GM19397 (cell line): ENCODE measurements around the gene IGFBP4.

Experiments
- ATAC-seq: cut with Tn5 transposase; IDR thresholded peaks from one replicate; pipeline ENCODE4 v1.9.1; 2021; ENCODE audit warnings: mild to moderate bottlenecking, moderate library complexity; ENCODE audit not compliant: unreplicated experiment

Gene IGFBP4

DNA sequence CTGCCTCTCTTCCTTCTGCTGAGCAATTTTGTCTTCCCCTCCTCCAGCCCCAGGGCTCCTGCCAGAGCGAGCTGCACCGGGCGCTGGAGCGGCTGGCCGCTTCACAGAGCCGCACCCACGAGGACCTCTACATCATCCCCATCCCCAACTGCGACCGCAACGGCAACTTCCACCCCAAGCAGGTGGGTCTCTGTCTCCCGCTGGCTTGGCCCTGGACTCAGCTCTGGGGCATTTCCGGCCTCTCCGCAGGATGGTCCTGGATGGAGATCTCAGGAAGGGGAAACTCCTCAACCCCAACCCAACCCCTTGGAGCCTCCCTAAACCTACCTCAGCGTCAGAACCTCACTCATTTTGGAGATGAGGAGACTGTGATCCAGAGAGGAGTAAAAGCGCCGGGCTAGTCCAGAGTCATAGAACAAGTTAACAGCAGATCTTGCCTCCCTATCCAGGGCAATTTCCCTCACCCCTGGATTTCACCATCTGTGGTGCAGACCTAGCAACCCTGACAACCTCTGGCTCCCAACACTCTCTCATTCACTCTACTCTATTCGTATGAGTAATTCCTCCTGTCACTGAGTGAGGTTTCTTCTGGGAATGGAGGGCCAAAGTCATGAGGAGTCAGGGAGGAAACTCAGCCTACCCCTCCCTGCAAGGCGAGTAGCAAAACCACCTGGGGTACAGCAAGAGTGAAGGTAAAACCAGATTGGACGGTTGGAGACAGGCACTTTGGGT lies 10.8 kb downstream of the IGFBP4 start:
- ATAC-seq = no peak

DNA sequence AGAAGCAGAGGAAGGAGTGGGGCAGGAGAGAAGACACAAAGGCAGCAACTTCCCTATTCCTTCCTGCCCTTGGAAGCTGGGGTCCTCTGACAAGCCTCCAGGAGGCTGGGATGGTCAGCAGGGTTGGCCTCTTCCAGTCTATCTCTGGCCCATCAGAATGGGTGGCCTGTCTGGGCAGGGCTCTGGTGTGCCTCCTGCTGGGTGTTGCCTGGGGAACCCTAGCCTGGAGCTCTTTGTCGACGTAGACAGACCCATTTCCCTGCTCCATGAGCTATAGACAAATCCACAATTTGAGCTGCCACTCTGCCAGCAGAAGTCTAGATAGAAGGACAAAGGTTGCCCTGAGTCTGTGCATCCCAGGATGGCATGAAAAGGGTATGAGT lies 11.4 kb downstream of the IGFBP4 start:
- no peak for ATAC-seq

DNA sequence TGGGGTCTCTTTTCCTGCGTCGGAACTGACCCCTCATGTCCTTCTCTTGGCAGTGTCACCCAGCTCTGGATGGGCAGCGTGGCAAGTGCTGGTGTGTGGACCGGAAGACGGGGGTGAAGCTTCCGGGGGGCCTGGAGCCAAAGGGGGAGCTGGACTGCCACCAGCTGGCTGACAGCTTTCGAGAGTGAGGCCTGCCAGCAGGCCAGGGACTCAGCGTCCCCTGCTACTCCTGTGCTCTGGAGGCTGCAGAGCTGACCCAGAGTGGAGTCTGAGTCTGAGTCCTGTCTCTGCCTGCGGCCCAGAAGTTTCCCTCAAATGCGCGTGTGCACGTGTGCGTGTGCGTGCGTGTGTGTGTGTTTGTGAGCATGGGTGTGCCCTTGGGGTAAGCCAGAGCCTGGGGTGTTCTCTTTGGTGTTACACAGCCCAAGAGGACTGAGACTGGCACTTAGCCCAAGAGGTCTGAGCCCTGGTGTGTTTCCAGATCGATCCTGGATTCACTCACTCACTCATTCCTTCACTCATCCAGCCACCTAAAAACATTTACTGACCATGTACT lies 13.2 kb downstream of the IGFBP4 start:
- ATAC-seq = no peak

DNA sequence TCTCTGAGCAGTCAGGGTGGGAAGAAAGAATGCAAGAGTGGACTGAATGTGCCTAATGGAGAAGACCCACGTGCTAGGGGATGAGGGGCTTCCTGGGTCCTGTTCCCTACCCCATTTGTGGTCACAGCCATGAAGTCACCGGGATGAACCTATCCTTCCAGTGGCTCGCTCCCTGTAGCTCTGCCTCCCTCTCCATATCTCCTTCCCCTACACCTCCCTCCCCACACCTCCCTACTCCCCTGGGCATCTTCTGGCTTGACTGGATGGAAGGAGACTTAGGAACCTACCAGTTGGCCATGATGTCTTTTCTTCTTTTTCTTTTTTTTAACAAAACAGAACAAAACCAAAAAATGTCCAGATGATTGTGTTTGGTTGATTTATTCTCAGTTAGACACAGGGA lies 14.1 kb downstream of the IGFBP4 start:
- ATAC-seq = no peak

DNA sequence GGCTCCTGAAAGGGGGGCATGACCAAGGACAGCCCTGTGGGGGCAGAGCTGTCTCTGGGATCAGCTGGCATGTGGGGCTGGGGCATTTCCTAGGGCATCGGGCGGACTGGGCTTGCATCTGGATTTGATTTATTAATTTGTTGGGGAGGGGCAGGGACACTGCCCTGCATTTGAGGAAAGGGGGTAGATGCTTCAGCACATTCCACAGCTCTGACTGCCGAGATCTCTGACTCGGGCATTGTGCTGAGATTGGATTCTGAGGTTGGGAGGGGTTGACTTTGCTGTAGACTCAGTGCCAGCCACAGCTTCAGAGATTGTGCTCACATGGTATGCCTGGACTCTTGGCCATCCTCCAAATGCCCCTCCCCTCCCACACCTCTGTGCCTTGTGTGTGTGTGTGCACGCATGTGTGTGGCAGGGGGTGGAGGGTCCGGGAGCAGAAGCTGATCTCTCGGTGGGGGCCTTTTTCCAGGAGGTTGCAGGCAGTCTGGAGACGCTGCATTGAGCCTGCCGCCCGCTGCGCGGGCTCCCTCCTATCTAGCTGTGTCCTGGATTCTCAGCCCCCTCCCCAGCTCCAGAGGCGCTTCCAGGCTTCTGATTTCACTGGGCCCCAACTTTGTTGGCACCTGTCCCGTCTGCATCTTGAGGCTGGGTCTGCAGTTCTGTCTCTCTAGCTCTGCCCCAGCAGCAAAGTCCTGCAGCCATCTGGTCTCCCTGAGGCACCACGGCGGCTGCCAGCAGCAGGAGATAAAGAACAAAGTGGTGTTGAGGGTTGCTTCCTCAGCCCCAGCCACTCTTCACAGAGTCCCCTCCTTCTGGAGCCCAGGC lies 14.9 kb downstream of the IGFBP4 start:
- no peak for ATAC-seq

DNA sequence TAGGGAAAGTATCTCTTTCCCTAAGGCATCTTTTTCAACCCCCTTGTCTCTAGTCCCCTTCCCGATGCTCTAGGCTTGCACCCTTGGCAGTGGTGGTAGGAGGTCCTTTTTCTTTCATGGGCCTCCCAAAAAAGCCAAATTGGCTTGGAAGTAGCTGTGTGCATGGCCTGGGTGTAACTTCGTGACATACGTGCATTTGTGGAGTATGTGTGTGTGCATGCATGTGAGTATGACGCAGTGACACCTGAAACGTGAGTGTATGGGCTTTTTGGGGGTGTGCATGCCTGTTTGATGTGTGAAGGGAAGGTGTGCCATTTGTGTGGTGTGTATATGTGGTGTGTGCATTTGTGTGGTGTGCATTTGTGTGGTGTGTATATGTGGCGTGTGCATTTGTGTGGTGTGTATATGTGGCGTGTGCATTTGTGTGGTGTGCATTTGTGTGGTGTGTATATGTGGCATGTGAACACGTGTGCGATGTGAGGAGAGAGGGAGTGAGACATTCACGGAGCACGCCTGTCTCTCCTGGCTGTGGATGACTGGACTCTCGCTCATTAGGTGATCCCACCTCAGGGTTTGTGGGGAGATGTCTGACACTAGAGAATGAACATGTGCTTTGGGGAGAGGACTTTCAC lies 15.7 kb downstream of the IGFBP4 start:
- ATAC-seq = no peak

DNA sequence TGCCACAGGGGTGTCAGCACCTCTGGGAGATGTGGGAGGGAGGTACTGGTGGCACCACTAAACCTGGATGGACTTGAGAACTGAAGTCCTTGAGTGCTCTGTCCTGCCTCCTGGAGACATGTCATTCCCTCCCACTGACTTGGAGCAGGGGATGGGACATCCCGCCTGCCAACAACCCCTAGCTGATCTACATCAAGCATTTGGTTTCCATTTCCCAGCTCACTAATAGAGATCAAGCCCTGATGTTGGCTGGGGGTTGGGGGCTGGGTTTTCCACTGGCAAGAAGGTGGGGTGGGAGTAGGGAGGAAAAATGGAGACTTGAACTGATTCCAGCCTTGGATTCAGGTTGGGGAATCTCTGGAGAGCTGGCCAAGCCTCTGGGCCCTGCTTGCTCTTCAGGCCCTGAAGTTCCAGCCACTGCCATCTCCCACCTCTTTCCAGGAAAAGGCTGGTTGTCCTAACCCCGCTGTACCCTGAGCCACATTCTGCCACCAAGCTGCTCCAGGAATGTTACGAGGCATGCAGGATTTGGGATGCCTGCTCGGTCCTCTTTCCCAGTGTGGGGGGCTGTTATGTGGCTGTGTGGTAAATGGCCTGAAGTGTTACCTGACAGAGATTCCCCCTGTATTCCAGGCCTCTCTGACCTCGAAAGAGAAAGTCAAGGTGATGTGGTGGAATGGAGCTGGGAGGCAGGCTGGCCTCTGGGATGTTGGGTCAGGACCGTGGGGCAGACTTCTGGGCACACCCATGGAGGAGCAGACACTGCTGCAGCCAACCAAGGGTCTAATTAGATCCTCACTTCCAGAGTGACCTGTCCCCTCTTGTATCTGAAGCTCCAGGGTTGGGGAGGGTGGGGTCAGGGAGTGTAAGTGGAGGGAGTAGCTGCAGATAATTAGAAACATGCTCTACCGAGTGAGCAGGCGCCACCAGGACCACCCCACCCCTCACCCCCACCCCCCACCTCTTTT lies 16.7 kb downstream of the IGFBP4 start:
- no peak for ATAC-seq

DNA sequence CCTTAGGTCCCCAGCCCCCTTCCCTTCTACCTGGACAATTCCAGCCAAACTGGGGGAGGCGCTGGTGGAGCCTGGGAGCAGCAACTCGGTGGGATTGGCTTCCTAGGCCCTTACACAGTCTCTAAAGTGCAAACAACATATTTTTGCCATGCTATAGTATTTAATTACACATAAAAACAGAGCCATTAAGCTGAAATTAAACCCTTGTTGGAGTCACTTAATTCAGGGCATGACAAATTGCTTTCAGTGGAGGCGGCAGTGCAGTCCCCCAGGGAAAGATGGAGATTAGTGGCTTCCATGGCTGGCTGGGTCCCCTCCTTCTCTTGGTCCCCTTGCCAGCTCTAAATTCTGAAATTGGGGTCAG lies 17.3 kb downstream of the IGFBP4 start:
- ATAC-seq = no peak

DNA sequence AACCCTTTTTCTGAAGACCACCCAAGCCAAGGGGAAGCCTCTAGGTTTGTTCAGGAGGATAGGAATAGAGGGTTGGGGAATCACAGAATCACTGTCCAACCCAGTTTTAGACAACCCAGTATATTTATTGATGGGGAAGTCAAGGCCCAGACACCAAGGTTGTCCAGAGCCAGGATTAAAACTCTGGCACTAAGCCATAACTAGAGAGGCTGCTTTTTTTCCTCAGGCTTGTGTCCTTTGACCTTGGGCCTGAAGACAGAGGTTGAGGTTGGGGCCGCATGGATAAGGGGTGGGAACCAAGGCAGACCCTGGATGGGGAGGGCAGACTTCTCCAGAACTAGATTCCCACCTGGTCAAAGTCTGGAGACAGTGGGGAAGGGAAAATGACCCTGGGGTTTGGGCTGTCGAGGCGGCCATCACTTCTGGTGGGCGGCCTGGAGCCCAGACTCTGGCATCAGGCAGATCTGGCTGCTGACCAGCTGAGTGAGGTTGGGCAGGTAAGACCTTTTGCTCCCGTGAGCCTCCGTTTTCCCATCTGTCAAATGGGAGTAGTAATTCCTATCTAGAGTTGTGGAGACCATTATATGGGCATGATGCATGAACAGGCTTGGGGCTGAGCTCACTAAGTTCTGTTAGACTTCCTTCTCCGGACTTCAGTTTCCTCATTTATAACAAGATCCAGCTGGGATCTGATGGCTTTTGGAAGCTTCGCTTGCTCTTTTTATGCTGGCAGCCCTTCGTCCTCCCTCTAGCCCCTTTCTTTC lies 17.9 kb downstream of the IGFBP4 start:
- no peak for ATAC-seq

DNA sequence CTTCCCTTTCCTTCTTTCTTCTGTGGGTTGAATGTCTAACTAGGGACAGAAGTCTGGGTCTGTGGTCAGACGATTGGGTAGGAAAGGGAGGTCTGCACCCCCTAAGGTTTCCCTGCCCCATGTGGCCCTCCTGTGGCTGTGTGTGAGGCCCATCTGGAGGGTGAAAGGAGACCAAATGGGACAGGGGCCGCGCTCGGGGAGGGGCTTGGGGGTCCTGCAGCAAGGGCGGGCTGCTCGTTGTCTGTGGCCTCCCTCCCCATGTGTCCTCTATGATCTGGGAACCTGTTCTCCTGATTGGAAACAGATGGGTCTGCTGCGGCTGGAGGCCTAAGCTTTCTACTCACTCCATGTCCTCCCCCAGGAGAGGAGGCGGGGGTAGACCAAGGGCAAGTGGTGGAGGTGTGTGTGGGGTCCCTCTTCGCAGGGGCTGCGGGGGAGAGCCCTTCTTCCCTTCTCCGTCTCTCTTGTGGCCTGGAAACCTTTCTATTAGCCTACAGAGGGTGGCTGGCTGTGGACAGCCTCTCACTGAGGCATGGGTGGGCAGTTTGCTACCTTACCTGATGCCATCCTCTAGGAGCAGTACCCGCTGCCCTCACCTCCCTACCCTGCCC lies 18.6 kb downstream of the IGFBP4 start:
- no peak for ATAC-seq

DNA sequence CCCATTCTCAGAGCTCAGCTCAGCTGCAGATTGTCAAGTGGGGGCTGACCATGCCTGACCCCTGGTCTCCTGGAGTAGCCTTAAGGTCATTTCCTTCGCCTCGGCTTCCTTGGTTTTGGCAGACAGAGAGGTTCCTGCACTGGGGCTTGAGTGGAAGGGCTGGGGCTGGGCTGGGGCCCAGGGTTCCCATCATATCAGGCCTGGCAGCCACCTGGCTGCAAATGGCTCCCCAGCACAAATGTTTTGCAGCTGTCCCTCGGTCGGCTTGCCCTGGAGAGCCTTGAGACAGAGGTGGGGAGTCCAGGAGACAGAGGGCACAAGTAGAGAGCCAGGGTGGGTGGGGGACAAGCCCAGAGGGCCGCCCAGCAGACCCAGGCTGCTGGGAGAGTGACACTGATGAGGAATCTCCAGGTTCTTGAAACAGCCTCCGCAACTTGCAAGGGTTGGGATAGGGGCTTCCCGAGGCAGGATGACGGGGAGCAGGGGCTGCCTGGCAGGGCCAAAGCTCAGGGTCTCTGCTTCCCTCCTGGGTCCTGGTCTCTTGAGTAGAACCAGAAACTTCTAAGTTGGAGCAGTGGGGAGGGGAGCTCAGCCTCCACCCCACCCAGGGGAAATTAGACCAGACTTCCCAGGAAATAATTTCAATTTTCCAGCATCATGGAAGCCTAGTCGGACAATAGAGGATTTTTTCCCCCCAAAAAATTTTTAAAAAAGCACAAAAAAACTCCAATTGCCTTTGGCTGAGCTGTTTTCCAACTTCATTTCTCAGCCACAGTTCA lies 19.3 kb downstream of the IGFBP4 start:
- ATAC-seq = no peak

DNA sequence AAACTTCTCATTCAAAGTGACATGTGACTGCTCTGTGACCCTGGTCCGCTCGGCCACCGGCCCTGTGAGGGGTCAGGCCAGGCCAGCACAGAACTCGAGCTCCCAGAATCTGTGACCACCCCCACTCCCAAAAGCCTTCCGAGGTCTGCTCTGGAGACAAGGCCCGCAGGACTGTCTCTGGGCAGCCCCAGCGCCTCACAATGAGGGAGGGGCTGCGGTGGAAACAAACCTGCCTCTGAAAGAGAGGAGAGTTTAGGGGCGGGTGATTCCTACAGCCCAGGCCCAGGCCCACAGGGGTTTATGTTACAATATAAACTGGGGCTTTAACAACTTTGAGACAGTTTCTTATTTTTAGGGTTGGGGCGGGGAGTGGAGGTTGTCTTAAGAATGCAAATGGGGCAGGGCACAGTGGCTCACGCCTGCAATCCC lies 19.9 kb downstream of the IGFBP4 start:
- ATAC-seq = no peak

DNA sequence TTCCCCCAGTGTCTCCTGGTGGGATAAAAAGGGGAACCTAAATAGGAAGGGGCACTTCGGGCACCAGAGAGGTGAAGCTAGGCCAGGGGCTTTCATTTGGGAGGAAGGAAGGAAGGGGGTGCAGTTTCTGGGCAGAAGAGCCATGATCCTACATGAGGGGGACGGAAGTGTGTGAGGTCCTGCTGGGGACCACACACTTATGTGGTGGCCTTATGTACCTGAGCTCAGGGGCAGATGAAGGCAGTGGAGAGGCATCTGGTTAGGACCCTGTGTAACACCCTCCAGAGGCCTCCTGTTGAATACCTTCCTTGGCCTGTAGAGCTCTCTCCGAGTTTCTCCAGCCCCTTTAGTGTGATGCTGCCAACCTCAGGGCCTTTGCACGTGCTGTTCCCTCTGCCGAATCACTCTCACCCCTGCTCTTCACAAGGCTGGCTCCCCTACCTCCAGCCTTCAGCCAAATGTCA lies 21.2 kb downstream of the IGFBP4 start:
- ATAC-seq = no peak

DNA sequence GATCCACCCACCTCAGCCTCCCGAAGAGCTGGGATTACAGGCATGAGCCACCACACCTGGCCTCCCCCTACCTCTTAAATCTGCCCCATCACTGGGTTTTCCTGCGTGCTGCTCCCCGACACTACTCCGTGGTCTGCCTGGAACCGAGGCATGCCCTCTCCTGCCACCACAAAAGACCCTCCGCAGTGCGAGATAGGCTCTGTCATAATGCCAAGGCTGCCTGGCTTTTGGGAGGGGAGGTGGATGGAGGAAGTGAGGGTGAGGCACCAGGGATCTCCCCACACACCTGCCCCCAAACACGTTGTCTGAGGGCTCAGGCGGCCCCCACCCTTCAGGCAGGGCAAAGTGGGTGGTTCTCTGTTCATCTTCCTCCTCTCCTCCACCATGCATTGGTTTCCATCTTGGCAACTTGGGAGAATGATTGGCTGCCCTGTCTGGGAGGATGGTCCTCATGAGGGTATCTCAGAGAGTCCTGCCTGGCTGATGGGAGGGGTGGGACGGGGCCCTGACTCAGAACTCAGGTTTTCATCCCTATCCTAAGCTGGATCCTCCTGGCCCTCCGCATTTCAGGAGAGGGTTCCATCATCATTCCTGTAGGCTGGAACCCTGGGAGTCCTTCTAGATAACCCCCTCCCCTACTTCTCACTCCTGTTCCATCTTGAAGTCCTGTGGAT lies 23.2 kb downstream of the IGFBP4 start:
- no peak for ATAC-seq

DNA sequence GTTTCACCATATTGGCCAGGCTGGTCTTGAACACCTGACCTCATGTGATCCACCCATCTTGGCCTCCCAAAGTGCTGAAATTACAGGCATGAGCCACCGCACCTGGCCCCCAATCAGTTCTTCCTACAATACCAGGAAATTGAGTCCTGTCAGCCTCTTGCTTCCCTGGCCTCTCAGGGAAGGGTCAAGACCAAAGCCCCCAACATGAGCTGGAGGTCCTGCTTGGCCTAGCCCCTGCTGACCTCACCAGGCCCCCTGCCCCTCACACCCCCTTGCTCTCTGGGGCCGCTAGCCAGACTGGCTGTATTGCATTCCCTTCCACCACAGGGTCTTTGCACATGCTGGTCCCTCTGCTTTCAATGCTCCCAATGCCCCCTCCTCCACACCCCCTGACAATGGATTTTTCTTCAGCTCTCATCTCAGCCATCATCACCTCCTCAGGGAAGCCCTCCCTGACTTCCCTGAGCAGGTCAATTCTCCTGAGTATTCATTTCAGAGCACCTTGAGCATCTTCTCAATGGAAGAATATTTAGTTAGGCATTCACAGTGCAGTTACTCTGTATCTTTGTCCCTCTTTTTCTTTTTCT lies 24.1 kb downstream of the IGFBP4 start:
- no peak for ATAC-seq

DNA sequence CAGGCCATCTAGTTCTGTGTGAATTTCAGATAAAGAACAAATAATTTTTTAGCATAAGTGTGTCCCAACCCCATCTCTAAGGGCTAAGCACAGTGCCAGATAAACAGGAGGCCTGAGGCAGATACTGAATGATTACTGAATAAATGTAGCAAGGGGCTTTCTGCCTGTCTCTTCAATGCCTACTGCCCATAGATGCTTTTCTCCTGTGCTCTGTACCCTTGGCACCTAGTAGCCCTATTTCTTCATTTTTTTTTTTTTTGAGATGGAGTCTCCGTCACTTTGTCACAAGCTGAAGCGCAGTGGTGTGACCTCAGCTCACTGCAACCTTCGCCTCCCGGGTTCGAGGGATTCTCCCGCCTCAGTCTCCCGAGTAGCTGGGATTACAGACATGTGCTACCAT lies 25.3 kb downstream of the IGFBP4 start:
- no peak for ATAC-seq

DNA sequence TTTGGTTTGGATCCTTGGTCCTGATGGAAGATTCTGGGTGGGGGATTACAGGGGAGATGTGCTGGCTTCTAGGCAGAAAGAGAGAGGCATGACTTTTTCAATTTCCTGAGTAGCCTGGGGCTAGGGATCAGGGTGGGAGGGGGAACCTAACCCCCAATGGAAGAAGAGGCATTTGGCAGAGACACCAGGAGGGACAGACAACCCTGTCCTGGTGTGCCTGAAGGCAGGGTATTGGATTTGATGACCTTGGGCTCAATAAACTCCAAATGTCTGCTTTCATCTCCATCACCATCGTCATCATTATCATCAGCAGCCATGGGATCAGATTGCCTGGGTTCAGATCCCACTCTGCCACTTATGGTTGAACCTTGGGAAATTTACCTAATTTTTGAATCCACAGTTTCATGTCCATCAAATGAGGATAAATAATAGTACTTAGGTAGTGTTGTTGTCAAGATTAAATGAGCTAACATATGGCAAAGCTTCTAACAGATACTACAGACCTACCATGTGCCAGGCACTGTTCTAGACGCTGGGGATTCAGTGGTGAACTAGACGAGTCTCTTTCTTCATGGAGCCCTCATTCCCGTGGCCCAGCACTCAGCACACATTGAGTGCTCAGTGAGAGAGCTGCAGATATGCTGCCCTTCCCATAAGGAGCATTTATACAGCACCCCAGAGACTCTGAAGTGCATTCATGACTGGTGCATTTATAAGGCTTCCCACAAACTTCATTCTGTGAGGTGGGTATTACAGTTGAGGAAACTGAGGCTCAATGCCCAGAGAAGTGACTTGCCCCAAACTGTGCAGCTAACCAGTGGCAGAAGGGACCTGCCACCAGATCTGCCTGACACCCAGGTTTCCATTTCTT lies 26.8 kb downstream of the IGFBP4 start:
- no peak for ATAC-seq
